HG02588 (cell line): ENCODE results near the gene MPHOSPH9.
A peak's percentile ranks its signal among the peaks of the same experiment; 100 is the strongest.

ENCODE experiments used
- ATAC-seq: cut with Tn5 transposase; IDR thresholded peaks from one replicate; pipeline ENCODE4 v1.9.1; 2021; ENCODE audit warnings: mild to moderate bottlenecking, moderate library complexity; ENCODE audit not compliant: unreplicated experiment

Gene MPHOSPH9, protein sequence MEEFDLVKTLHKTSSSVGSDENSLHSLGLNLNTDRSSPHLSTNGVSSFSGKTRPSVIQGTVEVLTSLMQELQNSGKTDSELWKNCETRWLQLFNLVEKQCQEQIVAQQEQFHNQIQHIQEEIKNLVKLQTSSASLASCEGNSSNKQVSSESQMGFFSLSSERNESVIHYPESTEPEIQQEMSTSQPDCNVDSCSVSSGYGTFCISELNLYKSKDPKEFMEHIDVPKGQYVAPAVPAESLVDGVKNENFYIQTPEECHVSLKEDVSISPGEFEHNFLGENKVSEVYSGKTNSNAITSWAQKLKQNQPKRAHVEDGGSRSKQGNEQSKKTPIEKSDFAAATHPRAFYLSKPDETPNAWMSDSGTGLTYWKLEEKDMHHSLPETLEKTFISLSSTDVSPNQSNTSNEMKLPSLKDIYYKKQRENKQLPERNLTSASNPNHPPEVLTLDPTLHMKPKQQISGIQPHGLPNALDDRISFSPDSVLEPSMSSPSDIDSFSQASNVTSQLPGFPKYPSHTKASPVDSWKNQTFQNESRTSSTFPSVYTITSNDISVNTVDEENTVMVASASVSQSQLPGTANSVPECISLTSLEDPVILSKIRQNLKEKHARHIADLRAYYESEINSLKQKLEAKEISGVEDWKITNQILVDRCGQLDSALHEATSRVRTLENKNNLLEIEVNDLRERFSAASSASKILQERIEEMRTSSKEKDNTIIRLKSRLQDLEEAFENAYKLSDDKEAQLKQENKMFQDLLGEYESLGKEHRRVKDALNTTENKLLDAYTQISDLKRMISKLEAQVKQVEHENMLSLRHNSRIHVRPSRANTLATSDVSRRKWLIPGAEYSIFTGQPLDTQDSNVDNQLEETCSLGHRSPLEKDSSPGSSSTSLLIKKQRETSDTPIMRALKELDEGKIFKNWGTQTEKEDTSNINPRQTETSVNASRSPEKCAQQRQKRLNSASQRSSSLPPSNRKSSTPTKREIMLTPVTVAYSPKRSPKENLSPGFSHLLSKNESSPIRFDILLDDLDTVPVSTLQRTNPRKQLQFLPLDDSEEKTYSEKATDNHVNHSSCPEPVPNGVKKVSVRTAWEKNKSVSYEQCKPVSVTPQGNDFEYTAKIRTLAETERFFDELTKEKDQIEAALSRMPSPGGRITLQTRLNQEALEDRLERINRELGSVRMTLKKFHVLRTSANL

DNA sequence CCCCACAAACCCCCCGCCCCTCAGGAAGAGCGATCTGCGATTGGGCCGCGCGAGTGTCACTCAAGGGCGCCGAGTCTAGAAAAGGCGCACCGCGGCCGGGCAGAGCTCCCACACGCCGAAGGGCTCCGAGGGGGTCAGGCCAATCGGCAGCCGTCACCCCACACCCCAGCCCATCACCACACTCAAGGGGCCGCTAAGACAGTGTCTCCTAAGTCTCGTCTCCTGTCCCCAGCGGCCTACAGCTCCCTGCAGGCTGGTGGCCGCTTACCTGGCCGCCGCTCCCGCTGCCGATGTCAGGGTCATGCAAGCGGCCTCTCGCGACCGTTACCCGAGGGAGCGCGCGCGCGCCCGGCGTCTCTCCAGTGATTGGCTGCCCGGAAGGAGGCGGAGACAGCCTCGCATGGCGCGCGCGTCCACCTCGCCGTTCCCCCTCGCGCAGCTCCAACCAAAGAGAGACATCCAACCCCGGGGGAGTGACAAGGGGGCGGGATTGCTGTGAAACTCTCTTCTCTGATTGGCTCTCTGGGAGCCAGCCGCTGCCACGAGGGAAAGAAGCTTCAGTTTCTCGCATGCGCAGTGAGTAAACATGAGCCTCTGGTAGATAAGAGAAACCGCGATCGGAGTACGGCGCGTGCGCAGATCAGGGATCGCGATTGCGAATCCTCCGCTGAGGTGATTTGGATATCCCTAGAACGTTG lies at the start of gene MPHOSPH9, which contains the start of gene MTRFR:
Gene MPHOSPH9 (minus strand): TSS at position 335 of the 698 bp plus-strand sequence. CDS start 2,777 bp downstream, outside the sequence.
Gene MTRFR (plus strand): TSS at position 630 of the 698 bp plus-strand sequence. CDS start 20,239 bp downstream, outside the sequence.
- ATAC-seq, result peak; percentile 78

DNA sequence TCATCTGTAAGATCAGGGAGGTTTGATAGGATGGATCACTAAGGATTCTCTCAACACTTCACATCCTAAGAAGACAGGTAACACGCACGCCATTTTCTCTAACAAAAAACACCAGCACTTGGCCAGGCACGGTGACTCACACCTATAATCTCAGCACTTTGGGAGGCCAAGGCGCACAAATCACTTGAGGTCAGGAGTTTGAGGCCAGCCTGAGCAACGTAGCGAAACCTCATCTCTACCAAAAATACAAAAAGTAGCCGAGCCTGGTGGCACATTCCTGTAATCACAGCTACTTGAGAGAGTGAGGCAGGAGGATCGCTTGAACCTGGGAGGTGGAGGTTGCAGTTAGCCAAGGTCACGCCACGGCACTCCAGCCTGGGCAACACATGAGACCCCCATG lies 49.2 kb upstream of the MPHOSPH9 start:
- no peak for ATAC-seq

DNA sequence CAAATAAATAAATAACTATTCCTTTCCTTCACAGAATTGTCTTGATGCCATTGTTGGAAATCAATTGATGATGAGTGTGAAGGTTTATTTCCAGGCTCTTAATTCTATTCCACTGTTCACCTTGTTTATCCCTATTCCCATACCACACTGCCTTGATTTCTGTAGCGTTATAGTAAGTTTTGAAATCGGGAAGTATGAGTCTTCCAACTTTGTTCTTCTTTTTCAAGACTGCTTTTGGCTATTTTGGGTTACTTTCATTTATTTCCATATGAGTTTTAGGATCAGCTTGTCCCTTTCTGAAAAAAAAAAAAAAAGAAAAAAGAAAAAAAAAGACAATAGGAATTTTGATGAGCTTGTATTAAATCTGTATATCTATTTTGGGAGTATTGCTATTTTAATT lies 48.0 kb upstream of the MPHOSPH9 start:
- ATAC-seq, result no peak

DNA sequence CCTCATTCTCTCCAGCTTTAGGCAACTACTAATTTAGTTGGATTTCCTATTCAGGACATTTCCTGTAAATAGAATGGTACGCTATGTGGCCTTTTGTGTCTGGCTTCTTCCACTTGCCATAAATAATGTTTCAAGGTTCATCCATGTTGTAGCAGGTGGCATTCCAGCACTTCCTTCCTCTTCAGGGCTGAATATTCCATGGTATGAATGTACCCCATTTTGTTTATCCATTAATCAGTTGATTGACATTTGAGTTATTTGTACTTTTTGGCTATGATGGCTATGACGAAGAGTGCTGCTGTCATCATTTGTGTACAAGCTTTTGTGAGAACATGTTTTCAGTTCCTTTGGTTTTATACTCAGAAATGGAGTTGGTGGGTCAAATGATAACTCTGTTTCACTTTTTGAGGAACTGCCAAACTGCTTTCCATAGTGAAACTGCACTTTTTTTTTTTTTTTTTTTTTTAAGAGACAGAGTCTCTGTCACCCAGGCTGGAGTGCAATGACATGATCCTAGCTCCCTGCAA lies 45.2 kb upstream of the MPHOSPH9 start:
- peak; percentile 59 for ATAC-seq

DNA sequence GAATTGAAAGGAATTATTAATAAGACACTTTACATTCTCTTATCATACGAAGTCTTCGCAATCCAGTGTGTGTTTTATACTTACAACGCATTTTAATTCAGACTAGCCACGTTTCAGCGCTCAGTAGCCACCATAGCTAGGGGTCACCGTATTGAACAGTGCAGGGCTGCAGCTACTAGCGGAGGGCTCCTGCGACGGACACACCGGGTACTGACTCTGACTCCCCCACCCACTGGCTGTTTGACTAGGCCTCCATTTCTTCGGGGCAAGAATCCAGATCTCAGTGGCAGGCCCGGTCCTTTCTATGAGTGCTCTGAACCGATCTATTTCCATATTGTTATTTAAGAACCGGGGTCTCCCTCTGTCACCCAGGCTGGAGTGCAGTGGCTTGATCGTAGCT lies 40.2 kb upstream of the MPHOSPH9 start:
- no peak for ATAC-seq

DNA sequence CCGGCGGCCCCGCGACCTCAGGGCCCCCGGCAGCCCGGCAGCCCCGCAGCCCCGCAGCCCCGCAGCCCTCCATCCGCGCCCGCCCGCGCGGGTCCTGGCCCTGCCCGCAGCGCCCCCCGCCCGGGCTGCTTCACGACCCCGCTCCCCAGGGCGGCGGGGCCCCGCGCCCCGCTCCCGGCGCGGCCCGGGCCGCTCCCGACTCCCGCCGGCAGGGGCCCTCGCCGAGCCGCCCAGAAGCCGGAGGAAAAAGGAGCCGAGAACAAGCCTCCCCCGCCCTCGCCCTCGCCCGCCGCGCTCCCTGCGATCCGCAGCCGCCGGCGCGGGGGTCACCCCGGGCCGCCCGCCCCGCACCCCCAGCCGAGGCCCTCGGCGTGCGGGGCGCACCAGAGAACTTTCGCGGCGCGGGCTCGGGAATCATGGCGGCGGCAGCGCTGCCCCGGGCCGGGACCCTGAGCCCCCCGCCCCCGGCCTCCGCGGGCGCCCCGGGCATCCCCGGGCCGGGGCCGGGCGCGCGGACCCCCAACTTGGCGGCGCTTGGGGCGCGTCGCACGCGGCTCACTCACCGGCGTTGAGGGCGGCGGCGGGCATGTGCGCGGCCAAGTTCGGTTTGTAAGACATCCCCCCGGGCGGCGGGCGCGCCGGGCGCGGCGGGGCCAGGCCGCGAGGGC lies 38.2 kb upstream of the MPHOSPH9 start:
- peak; percentile 54 for ATAC-seq

DNA sequence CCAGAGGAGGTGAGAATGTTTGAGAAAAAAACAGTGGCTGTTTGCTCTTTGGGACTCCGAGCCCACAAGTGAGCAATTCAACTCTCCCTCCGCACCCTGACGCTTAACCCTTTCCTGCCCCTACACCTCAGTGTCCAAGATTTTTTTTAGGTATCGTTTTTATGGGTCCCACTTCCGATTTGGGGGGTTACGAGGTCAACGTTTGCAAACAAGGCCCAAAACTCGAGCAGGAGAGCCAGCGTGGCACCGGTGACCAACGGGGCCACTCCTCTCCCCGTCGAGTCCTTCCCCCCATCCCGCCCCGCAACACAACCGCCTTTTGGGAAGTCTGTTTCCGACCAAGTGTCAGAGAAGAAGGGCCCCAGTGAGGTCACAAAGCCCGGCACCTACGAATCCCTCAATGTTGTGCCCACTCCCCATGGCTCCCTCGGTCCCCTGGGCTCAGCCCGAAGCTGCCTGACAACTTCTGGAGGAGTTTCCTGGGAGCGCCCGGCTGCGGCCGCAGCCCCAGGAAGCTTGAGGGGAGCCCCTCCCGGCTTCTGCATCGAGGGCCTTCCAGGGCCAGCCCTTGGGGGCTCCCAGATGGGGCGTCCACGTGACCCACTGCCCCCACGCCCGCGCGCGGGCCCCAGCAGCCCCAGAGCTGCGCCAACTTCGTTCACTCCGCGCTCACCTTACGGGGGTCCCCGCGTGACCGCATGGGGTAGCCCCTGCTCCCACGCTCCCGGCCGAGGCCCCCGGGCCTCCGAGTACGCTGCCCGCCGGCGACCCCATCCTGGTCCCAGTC lies 37.5 kb upstream of the MPHOSPH9 start:
- peak; percentile 24 for ATAC-seq

DNA sequence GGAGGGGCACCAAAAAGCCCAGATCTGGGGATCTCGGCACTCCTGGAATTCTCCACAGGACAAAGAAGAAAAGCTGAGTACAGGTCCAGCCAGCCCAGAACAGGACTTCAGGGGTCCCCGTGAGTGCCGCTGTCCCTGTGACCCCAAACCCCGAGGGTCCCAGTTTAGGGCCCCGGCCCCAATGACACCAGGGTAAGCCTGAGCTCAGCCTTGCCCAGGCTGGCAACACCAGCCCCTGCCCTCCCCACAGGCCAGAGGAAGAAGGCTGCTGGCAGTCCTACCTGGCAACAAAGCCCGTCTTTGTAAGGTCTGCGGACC lies 36.9 kb upstream of the MPHOSPH9 start:
- no peak for ATAC-seq

DNA sequence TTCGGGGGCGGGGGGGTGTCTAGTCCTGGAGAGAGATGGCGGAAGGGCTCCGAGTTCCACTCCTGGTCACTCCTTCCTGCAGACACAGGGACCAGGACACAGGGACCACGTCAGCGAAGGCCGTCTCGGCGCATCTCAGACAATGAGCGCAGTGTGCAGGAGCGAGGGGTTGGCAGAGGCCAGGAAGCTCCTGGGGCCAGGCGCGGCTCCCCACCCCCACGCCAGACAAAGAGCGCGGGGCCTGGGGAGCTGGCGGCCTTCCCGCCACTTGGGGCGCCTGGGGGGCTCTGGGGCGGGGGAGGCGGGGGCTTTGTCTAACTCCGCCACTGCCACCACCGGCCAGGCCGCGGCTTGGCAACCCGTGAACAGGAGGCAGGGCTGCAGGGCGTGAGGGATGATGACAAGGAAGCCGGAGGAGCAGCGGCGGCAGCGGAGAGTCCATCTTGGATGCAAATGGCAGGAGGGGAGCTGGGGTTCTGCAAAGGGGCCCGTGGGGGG lies 36.5 kb upstream of the MPHOSPH9 start:
- ATAC-seq, result no peak

DNA sequence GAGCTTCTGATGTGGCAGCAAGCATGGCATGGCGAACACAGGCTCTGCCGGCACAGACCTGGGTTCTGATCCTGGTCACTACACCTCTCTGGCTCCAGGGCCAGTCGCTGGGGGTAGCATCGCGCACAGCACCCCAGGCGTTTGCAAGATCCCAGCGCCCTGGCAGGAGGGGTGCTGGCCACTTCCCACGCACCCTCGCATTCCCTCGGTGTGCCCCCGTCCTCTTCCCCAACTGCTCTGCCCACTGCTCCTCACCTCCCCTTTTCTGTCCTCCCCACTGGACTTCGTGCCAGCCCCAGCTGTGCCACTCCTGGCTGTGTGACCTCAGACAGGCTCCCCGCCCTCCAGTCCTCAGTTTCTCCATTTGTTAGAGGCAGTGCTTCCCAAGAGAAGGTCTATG lies 35.9 kb upstream of the MPHOSPH9 start:
- no peak for ATAC-seq

DNA sequence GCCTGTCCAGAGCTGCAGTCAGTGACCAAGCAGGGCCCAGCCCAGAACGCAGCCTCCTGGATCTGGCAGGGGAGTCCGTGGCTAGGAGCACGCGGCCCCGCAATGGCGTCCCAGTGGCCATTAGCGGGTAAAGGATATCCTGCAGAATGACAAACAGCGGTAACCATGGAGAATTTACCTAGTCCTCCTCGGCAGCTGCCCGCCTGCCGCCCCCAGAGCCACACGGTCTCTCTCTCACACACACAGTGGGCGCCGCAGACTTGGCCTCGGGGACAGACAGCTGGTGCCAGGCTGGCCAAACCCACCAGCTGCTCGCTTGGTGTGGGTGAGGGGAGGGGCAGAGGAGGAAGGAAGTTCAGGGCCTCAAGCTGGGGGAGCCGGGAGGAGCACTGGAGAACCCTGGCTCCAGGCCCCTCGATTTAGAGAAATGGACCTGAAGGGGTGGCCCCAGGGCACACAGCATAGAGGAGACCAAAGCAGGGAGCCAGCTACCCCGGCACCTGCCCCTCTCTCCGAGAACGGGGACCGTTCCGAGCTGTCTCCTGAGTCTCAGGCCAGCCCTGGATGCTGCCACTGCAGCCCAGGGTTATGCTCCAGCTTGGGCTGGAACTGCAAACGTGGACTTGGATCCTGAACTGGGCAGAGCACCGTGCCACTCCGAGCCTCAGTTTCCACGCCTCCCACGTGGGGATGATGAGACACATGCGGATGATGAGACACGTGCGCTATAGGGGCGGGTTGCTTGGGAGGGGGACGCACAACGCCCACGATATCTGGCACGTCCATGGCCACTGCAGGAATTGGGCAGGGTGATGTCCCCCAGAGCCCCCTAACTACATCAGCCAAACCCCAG lies 35.3 kb upstream of the MPHOSPH9 start:
- no peak for ATAC-seq

DNA sequence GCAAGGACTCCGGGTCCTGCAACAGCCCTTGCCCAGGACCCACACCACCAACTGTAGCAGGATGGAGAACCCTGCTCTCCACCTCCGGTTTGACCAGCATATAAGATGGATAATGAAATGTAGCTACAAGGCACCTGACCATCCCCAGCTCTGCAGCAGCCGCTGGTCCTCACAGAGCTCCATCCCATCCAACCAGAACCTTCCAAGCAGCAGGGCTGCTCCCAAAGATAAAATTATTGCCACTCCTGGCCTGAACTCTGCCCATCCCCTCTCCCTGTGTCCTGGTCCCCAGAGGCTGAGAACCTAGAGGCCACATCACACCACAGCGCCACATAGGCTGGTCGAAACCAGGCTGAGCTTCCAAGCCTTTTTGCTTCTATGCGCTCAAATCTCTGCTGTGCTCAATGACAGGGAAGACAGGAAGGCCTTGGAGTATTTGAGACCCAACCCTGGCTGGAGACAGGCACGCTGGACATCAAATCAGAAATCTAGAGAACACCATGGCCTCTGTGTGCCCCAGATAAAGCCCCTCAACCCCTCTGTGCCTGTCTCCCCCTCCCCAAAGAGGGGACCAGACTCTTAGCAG lies 34.5 kb upstream of the MPHOSPH9 start:
- ATAC-seq, result no peak

DNA sequence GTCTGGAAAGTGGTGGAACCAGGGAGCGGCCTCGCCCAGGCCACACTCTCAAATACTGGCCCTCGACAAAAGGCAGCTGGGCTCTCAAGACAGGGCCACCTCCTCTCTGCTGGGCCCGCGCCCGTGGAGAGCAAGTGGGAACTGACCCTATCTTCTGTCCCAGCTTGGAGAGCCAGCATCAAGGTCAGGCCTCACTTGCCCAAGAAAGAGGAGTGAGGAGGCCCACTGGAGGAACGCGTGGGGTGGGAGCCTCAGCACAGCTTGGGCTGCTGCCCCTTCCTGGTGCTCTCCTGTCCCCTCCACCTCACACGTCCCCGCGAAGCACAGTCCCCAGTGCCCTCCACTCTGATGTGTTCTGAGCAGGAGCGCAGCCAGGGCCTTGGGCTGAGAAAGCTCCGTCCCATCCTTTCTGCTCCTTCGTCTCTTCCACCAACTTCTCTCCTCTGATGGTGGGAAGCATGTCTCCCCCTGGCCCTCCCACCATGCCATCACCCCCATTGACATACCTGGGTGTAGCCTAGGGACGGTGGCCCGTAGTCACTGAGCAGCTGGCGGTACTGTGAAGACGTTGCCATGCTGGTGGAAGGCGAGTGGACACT lies 33.8 kb upstream of the MPHOSPH9 start:
- no peak for ATAC-seq

DNA sequence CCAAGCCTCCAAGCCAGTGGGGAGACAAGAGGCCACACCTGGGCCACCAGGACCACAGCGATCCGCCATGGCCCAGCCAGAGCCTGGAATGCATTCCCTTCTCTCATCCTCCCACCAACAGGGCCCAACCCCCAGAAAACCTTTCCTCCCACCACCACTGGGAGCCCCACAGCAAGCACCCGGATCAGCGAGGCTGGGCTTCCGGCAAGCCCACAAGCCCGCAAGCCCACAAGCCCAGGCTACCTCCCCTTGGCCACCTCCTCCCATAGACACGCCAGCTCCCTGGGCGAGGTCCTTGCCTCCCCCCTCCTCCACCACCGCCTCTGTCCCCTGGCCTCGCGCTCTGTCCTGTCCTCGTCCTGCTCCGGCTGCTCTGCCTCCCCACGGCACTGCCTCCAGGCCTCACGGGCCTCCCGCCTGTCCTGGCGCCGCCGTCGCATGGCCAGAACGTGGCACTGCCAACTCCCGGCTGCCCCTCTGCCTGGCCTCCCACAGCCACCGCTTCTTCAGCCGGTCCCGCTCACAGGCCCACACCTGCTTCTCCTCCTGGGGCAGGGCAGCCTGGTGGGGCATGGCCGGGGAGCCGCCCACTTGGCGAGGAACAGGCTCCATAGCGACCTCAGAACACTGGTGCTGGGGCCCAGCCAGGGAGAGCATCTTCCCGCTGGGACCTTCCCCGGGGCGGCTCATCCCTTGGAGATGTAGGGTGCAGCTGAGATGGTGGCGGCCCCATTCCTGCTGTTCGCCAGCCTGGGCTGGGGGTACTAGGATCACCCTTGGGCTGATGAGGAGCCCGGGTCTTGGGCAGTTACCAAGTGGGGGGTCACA lies 33.1 kb upstream of the MPHOSPH9 start:
- no peak for ATAC-seq

DNA sequence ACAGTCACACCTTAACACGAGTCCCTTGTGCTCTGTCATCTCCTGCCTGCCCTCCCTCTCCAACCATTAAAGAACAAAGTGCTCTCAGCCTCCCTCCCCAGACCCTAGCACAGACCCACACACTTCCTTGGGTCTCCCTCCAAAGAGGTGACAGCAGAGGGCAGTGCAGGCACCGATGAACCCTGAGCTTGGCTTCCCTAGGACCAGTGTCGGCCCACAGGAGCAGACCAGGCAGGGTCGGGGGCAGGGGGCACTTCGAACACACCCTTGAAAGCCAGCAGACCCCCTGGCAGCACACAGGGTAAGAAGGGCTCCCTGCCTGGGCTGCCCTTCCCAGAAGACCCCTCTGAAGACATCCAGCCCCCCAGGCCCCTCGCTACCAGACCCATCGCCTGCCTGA lies 31.7 kb upstream of the MPHOSPH9 start:
- no peak for ATAC-seq

DNA sequence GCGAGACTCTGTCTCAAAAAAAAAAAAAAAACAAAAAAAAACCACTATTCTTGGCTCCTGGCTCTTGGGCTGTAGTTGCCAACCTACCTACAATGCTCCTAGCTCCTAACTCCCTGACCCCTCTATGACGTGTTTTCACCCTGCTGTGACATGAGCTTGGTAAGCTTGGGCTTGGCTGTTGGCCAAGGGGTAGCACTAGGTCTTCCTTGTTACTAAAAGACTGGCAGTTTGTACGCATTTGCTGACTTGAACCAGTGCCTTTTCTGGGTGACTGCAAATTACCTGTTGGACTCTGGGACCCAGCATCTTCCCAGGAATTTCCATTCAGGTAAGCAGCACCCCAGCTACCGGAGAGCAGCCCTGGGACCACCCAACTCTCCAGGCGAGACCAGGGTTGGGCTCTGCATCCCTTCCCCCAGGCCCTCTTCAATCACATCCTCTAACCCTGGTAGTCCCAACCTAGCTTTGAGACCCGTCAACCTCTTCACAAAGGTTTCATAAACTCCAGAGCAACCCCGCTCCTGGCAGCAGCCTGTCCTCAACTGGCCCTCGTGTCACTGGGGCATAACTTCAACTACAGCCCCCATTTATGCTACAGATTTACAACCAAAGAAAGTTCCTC lies 30.4 kb upstream of the MPHOSPH9 start:
- no peak for ATAC-seq
